Smooth muscle cell (in vitro differentiated cells): ENCODE data around the gene FAM83G. TPM values are rescaled to one million over a fixed set of nuclear protein-coding genes. Genes with fewer than 3 reads are reported as not detected.
A peak's percentile ranks its signal among the peaks of the same experiment; 100 is the strongest.
"Not testable (repeated sequence)": the region's sequence is repeated elsewhere in the genome, so short reads cannot be mapped to it uniquely, and the experiment has no call there.

Experiments used
- DNase-seq: peaks from one replicate; lab custom pipeline; 2025; ENCODE audit not compliant: unreplicated experiment; lab: John Stamatoyannopoulos, UW
- H2AFZ ChIP-seq: fragments of 200-600 bp; sonication (generic); 2 replicates; pipeline ENCODE4 v1.6.0; 2016; ENCODE audit warnings: antibody characterized with exemption, low read depth, mild to moderate bottlenecking
- H3F3A ChIP-seq: fragments of 200-600 bp; sonication (generic); 2 replicates; pipeline ENCODE4 v1.6.0; 2017; ENCODE audit warnings: antibody characterized with exemption, low read depth
- H3K27ac ChIP-seq: fragments of 200-600 bp; sonication (generic); 2 replicates; pipeline ENCODE4 v1.5.1; 2016; ENCODE audit warnings: low read depth, mild to moderate bottlenecking
- H3K27me3 ChIP-seq: fragments of 200-600 bp; sonication (generic); 2 replicates; pipeline ENCODE4 v1.6.1; 2016; ENCODE audit warnings: low read depth, mild to moderate bottlenecking
- H3K36me3 ChIP-seq: fragments of 200-600 bp; sonication (generic); 2 replicates; pipeline ENCODE4 v1.5.1; 2016; ENCODE audit warnings: low read depth
- H3K4me1 ChIP-seq: fragments of 200-600 bp; sonication (generic); 2 replicates; pipeline ENCODE4 v1.5.1; 2016; ENCODE audit warnings: low read depth
- H3K4me2 ChIP-seq: fragments of 200-600 bp; sonication (generic); 2 replicates; pipeline ENCODE4 v1.6.0; 2016; ENCODE audit warnings: mild to moderate bottlenecking
- H3K4me3 ChIP-seq: fragments of 200-600 bp; sonication (generic); 2 replicates; pipeline ENCODE4 v1.5.1; 2016; ENCODE audit warnings: mild to moderate bottlenecking
- H3K79me2 ChIP-seq: fragments of 200-600 bp; sonication (generic); 2 replicates; pipeline ENCODE4 v1.6.0; 2016; ENCODE audit warnings: low read depth, mild to moderate bottlenecking
- H3K9ac ChIP-seq: fragments of 200-600 bp; sonication (generic); 2 replicates; pipeline ENCODE4 v1.6.0; 2016; ENCODE audit warnings: low read depth
- H3K9me3 ChIP-seq: fragments of 200-600 bp; sonication (generic); replicated peaks from 2 replicates; pipeline ENCODE4 v1.5.1; 2016; ENCODE audit warnings: low read depth
- H4K20me1 ChIP-seq: fragments of 200-600 bp; sonication (generic); 2 replicates; pipeline ENCODE4 v1.6.0; 2016; ENCODE audit warnings: low read depth
- CTCF ChIP-seq: fragments of 200-600 bp; sonication (generic); IDR thresholded peaks from 2 replicates; pipeline ENCODE4 v1.5.1; 2017; ENCODE audit warnings: borderline replicate concordance, mild to moderate bottlenecking, antibody characterized with exemption; ENCODE audit not compliant: insufficient read depth, poor library complexity, severe bottlenecking
- WGBS: methylation state at CpG from one replicate; pipeline ENCODE4 v1.1.7; 2016; ENCODE audit warnings: low lambda C conversion rate; 5-methylcytosine and 5-hydroxymethylcytosine counted together
- polyA plus RNA-seq: library from polyadenylated mRNA; unstranded; fragments of >200 nt; fragmentation: Nextera tagmentation; extraction: Ambion mirVana; gene quantifications from 2 replicates; pipeline ENCODE4 v1.2.1, GENCODE V29; 2016
- total RNA-seq: library from RNA; depleted of rRNA; stranded (reverse); fragments of >200 nt; gene quantifications from 2 replicates; pipeline ENCODE4 v1.2.3, GENCODE V29; 2014

Gene FAM83G
- total and polyA plus RNA-seq, 2 experiments from 2014 or later, result 8.2 to 14.2 TPM

- not testable (repeated sequence) for H3F3A ChIP-seq, H3K9ac ChIP-seq, H3K36me3 ChIP-seq, H3K4me3 ChIP-seq, H4K20me1 ChIP-seq, H3K9me3 ChIP-seq, DNase-seq, H3K27ac ChIP-seq, H2AFZ ChIP-seq, H3K27me3 ChIP-seq, H3K4me1 ChIP-seq, H3K79me2 ChIP-seq, H3K4me2 ChIP-seq
- peak; percentile 34 for TF ChIP-seq CTCF
- 40% methylated on average over 1 of the region's 4 CpGs for WGBS
These were observed 27.2 kb upstream of the FAM83G start for GRCh38 chr17:19031729-19032128.

- H3K9me3 ChIP-seq, H3K4me2 ChIP-seq, H3F3A ChIP-seq, H2AFZ ChIP-seq, H4K20me1 ChIP-seq, H3K36me3 ChIP-seq, H3K79me2 ChIP-seq, H3K27ac ChIP-seq, DNase-seq, H3K4me1 ChIP-seq, H3K9ac ChIP-seq, H3K27me3 ChIP-seq, H3K4me3 ChIP-seq: not testable (repeated sequence)
- WGBS, result 100% methylated on average over 2 of the region's 5 CpGs
These were observed 26.3 kb upstream of the FAM83G start for GRCh38 chr17:19030771-19031449.

GRCh38 chr17:19029740-19030139 lies 25.2 kb upstream of the FAM83G start:
- not testable (repeated sequence) for DNase-seq, H3K4me3 ChIP-seq, H3K4me2 ChIP-seq, H3K9me3 ChIP-seq, H3K36me3 ChIP-seq, H3F3A ChIP-seq, H3K4me1 ChIP-seq, H3K79me2 ChIP-seq, H4K20me1 ChIP-seq, H3K27me3 ChIP-seq, H2AFZ ChIP-seq, H3K9ac ChIP-seq, H3K27ac ChIP-seq
- no CpG with 5 or more reads among the region's 5 CpGs for WGBS

- H3K27me3 ChIP-seq, H3K4me3 ChIP-seq, H3K36me3 ChIP-seq, H3K9ac ChIP-seq, DNase-seq, H3K27ac ChIP-seq, H3K4me2 ChIP-seq, H3K9me3 ChIP-seq, H3F3A ChIP-seq, H4K20me1 ChIP-seq, H2AFZ ChIP-seq, H3K79me2 ChIP-seq, H3K4me1 ChIP-seq: not testable (repeated sequence)
- no CpG with 5 or more reads among the region's 11 CpGs for WGBS
These were observed 24.1 kb upstream of the FAM83G start for GRCh38 chr17:19028671-19029070.

GRCh38 chr17:19024101-19025078 lies 19.8 kb upstream of the FAM83G start:
- no peak overlapping the region for H2AFZ ChIP-seq
- no peak overlapping the region for H3K4me3 ChIP-seq
- no peaks in the 10 kb centered on the region for H3K4me1 ChIP-seq
- no peaks in the 10 kb centered on the region for H3K79me2 ChIP-seq
- no peak overlapping the region for H3K4me2 ChIP-seq
- TF ChIP-seq CTCF, result no peak
- WGBS, result 87% methylated on average over 22 of the region's 22 CpGs
- DNase-seq, result no peak
- H3K9ac ChIP-seq, result no peak overlapping the region
- H3F3A ChIP-seq, result no peaks in the 10 kb centered on the region
- no peak overlapping the region for H3K27ac ChIP-seq
- H3K36me3 ChIP-seq, result no peaks in the 10 kb centered on the region
- H3K9me3 ChIP-seq, result no peaks in the 10 kb centered on the region
- H3K27me3 ChIP-seq, result no peaks in the 10 kb centered on the region
- H4K20me1 ChIP-seq, result no peaks in the 10 kb centered on the region
